Colonic mucosa (tissue), 4 donors: ENCODE results near the gene IFIT2. TPM values are rescaled to one million over a fixed set of nuclear protein-coding genes. Genes with fewer than 3 reads are reported as not detected.

Source experiments
- DNase-seq: peaks from one replicate; pipeline ENCODE4 v3.0.0-alpha.2; 2020
- H3K27ac ChIP-seq: fragments of 200-600 bp; one replicate; pipeline ENCODE4 v1.8.0; 2021
- H3K27me3 ChIP-seq: fragments of 200-600 bp; one replicate; pipeline ENCODE4 v1.8.0; 2021
- H3K36me3 ChIP-seq: fragments of 200-600 bp; one replicate; pipeline ENCODE4 v1.8.0; 2021
- H3K4me1 ChIP-seq: fragments of 200-600 bp; one replicate; pipeline ENCODE4 v1.8.0; 2021; ENCODE audit warnings: mild to moderate bottlenecking
- H3K4me3 ChIP-seq: fragments of 200-600 bp; one replicate; pipeline ENCODE4 v1.8.0; 2021
- H3K9ac ChIP-seq, 2 donors: one replicate each; pipeline ENCODE4 v1.7.0; 2013; ENCODE audit warnings: control low read depth in 2 of 2, low read depth in 2 of 2, low read length in 2 of 2
- H3K9me3 ChIP-seq: fragments of 200-600 bp; one replicate; pipeline ENCODE4 v1.8.0; 2021
- intact Hi-C: fragments of 100-400 bp; cut with DNase I; formaldehyde crosslinking; loops from one replicate; pipeline ENCODE4 v1.14.1; 2022
- total RNA-seq, 2 donors: library from RNA; stranded (reverse); fragmentation: NEBNext Ultra II Directional in 1 of 2; extraction: Animal tissue kit (Norgen Biotek cat#: 25700) in 1 of 2; gene quantifications; one replicate each; pipeline ENCODE4 v1.2.1, GENCODE V29; 2021
- TF ChIP-seq, protein P1 (sequence below): fragments of 200-600 bp; IDR thresholded peaks from one replicate; pipeline ENCODE4 v1.8.0; 2022; ENCODE audit warnings: antibody characterized with exemption, mild to moderate bottlenecking
- donor health status: healthy.
- donor health status: DM: no; HTN: no; CAD: no.
- donor health status: DM: no; HTN: no; CAD: no.

The IFIT2 gene
- total RNA-seq, 2 donors from 2014 or later = 4.8 to 7.5 TPM

DNA sequence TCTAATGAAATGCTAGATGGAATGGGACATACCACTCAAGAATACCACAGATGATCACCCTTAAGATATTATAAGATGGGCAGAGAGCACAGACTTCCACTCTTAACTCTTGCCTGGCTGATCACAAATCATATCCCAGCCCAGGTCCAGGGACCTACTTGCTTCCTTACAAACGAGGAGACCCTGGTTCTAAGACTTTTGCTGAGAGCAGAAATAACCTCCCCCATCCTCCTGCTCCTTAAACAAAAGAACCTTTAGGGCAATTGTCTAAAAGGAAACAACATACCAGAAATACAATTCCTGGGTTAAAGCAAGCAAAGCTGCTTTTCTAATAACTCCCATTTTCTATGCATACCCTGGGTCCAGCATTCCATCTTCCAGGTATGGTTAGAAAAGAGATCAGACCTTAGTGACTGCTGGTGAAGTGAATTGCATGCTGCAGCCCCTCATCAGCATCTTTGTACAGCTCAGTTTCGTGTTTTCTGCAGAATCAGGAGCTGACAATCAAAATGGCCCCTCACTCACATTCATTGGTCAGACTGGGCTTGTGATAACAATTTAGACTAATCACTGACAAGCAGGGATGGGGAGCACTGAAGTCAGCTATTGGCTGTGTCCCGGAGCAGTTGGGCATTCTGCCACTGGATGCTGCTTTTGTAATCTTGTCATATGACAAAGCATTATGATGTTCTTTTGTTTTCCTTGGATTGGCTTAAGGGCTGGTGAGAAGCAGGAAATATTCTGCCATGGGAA lies 40.5 kb downstream of the IFIT2 start:
- Histone ChIP-seq H3K27me3 (no peaks in the 10 kb centered on the region), H3K4me1 (peaks cover 5% of the 10 kb centered on the region), H3K4me3 (no peak overlapping the region), H3K27ac (no peak overlapping the region), H3K9ac (no peak overlapping the region), H3K36me3 (no peaks in the 10 kb centered on the region), H3K9me3 (no peaks in the 10 kb centered on the region)
- no peak for DNase-seq
- TF ChIP-seq, protein P1, sequence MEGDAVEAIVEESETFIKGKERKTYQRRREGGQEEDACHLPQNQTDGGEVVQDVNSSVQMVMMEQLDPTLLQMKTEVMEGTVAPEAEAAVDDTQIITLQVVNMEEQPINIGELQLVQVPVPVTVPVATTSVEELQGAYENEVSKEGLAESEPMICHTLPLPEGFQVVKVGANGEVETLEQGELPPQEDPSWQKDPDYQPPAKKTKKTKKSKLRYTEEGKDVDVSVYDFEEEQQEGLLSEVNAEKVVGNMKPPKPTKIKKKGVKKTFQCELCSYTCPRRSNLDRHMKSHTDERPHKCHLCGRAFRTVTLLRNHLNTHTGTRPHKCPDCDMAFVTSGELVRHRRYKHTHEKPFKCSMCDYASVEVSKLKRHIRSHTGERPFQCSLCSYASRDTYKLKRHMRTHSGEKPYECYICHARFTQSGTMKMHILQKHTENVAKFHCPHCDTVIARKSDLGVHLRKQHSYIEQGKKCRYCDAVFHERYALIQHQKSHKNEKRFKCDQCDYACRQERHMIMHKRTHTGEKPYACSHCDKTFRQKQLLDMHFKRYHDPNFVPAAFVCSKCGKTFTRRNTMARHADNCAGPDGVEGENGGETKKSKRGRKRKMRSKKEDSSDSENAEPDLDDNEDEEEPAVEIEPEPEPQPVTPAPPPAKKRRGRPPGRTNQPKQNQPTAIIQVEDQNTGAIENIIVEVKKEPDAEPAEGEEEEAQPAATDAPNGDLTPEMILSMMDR = no peak
- intact Hi-C loops = no loop called here

DNA sequence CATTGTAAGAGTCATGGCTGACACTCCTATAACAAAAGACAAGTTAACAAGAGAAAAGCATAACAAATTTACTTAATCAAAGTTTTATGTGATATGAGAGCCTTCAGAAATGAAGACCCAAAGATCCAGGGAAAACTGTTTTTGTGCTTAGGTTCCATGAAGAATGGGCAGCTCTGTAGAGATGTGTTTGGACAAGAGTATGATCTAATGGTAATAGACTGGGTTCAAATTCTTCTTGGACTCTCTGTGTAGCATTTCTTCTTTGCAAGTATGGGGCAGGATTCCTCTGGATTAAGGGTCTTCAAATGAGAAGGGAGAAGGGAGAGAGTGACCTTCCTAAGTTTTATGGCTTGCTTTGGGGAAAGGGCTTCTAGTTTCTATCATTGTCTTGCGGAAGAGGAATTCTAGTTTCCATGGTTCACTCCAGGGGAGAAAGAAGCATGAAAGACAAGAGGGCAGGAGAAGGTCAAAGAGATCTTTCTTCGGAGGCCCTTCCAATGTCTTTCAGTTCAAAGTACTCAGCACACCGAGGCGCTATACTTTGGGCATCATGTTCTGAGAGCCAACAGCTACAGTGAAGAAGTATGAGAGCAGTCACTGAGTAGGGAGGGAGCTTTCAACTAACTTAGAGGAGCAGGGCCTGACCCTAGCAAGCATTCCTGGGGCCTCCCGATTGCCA lies 41.4 kb downstream of the IFIT2 start:
- Histone ChIP-seq H3K36me3 (no peaks in the 10 kb centered on the region), H3K9ac (no peak overlapping the region), H3K4me1 (peaks cover 5% of the 10 kb centered on the region), H3K4me3 (no peak overlapping the region), H3K27ac (no peak overlapping the region), H3K27me3 (no peaks in the 10 kb centered on the region), H3K9me3 (no peaks in the 10 kb centered on the region)
- TF ChIP-seq, protein P1 = no peak
- intact Hi-C loops = no loop called here
- DNase-seq = no peak

DNA sequence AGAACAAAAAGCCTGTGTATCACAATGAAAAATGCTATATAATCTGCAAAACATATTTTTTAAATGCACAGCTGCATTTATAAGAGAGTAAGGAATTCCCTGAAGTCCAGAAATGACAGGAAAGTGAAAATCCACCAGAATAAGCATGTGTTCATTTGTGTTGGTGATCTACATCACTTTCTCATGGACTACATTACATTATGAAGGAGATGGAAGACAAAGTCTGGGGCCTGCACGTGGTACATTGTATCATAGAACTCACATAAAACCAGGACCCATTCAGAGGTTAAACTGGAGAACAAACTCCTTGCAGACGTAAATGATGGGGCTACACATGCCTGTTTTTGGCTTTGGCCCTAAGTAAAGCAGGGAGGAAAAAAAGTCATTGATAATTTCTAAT lies 42.3 kb downstream of the IFIT2 start:
- no peak overlapping the region for H3K4me3 ChIP-seq
- DNase-seq = no peak
- no peak overlapping the region for H3K9ac ChIP-seq
- no peak overlapping the region for H3K27ac ChIP-seq
- H3K9me3 ChIP-seq = no peaks in the 10 kb centered on the region
- H3K27me3 ChIP-seq = no peaks in the 10 kb centered on the region
- intact Hi-C loops = no loop called here
- peaks cover 5% of the 10 kb centered on the region for H3K4me1 ChIP-seq
- H3K36me3 ChIP-seq = no peaks in the 10 kb centered on the region
- TF ChIP-seq, protein P1 = no peak

DNA sequence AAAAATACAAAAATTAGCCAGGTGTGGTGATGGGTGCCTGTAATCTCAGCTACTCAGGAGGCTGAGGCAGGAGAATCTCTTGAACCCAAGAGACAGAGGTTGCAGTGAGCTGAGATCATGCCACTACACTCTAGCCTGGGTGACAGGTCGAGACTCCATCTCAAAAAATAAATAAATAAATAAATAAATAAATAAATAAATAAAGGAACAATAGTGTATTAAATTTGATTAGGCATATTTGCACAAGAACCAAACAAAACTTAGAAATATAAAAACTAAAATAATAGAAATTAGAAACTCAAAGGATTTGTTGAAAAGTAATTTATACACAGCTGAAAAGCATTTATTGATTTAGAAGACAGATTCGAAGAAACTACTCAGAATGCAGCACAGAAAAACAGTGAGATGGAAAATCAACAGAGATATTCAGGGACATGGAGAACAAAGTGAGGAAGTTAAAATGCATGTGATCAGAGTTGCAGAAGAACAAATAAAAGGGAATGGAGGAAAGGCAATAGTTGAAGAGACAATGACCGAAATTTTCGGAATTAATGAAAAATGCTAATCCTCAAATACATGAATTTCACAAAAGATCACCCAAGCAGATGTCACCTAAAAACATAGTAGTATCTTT lies 43.6 kb downstream of the IFIT2 start:
- H3K4me1 ChIP-seq = peaks cover 11% of the 10 kb centered on the region
- DNase-seq = no peak
- no peak overlapping the region for H3K4me3 ChIP-seq
- H3K9me3 ChIP-seq = no peaks in the 10 kb centered on the region
- intact Hi-C loops = no loop called here
- TF ChIP-seq, protein P1 = no peak
- no peaks in the 10 kb centered on the region for H3K27me3 ChIP-seq
- no peak overlapping the region for H3K27ac ChIP-seq
- H3K9ac ChIP-seq = no peak overlapping the region
- H3K36me3 ChIP-seq = no peaks in the 10 kb centered on the region

DNA sequence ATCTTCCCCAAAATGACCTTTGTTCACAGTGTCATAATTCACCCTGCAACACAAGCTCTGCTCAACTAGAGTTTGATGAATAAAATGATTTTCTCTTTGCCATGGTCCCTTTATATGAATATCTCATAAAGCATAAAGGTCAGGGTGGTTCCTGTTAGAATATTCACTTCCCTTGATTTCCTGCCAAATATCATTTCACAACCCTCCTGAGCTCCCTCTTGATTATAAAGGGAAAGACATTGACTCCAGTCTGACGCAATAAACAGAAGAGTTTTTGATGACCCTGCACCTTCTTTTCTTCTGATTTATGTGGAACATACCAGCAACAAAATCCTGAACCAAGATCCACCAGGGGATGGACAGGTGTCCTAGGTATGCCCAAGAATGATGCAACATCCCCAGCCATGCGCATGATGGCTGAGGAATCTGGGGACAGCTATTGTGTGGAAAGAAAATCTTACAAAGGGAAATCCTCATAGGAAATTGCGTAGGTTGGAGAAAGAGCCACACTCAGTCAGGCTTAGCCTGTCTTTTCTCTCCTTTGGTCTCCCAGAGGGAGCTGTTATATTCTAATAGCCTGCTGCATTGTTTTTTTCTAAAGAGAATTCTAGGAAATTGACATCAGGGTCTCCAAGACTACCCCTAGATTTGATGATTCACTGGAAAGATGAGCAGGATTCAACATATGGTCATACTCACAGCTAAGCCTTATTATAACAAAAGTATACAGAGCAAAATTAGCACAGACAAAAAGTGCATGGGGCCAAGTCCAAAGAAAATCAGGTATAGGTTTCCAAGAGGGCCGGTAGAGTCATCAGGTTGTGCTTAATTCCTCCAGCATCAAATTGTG lies 44.8 kb downstream of the IFIT2 start:
- no peak for DNase-seq
- TF ChIP-seq, protein P1 = no peak
- intact Hi-C loops = no loop called here
- no peak overlapping the region for H3K4me3 ChIP-seq
- no peaks in the 10 kb centered on the region for H3K36me3 ChIP-seq
- no peak overlapping the region for H3K9ac ChIP-seq
- no peaks in the 10 kb centered on the region for H3K27me3 ChIP-seq
- peaks cover 14% of the 10 kb centered on the region for H3K4me1 ChIP-seq
- H3K27ac ChIP-seq = no peak overlapping the region
- no peaks in the 10 kb centered on the region for H3K9me3 ChIP-seq
